ENCODE measurements around the gene BBOX1. TPM values are rescaled to one million over a fixed set of nuclear protein-coding genes. Genes with fewer than 3 reads are reported as not detected.

BBOX1 gene
- polyA plus RNA-seq, 3 donors: not detected

- Mint-ChIP-seq H3K4me1 (no peaks in the 10 kb centered on the region), H3K4me3 (no peak overlapping the region), H3K36me3 (no peaks in the 10 kb centered on the region), H3K27me3 (ENCODE audit: low read depth in 3 of 3) (no peaks in the 10 kb centered on the region), H3K27ac (no peak overlapping the region), H3K9me3 (peaks cover 0 to 6% (median 3%) of the 10 kb centered on the region in 7 donors)
- no peak overlapping the region for H3K9ac ChIP-seq (ENCODE audit: insufficient read depth, low read length, poor library complexity, severe bottlenecking)
- no peaks in the 10 kb centered on the region for H3K27me3 ChIP-seq (ENCODE audit: control insufficient read depth in 2 of 2, insufficient read depth in 2 of 2, low read length in 2 of 2)
- no peaks in the 10 kb centered on the region for H3K36me3 ChIP-seq (replicated peaks in 1 of 2; ENCODE audit: control insufficient read depth in 1 of 2, insufficient read depth in 2 of 2, low read length in 2 of 2)
- no peaks in the 10 kb centered on the region for H4K20me1 ChIP-seq (ENCODE audit: insufficient read depth, low read length)
- no peaks in the 10 kb centered on the region for H3K9me3 ChIP-seq (replicated peaks in 1 of 2; ENCODE audit: control insufficient read depth in 1 of 2, insufficient read depth in 1 of 2, low read length in 2 of 2)
- TF ChIP-seq CTCF (IDR thresholded peaks at IDR 0.05): no peak
- no peaks in the 10 kb centered on the region for H3K4me1 ChIP-seq (ENCODE audit: control insufficient read depth in 1 of 2, insufficient read depth in 2 of 2, low read length in 2 of 2)
- no peaks in the 10 kb centered on the region for H3K79me2 ChIP-seq (ENCODE audit: insufficient read depth, low read length)
- no peak overlapping the region for H3K27ac ChIP-seq (ENCODE audit: low read depth in 1 of 2, low read length in 2 of 2)
- intact Hi-C loops (cut with micrococcal nuclease): no loop called here
- DNase-seq: no peak
- no peak overlapping the region for H2AFZ ChIP-seq (ENCODE audit: insufficient read depth, low read depth, low read length, poor library complexity, severe bottlenecking)
- no peak overlapping the region for H3K4me2 ChIP-seq (replicated peaks; ENCODE audit: extremely low read depth, low read length, poor library complexity, severe bottlenecking)
- no peak overlapping the region for H3K4me3 ChIP-seq (replicated peaks in 1 of 3; ENCODE audit: low read depth in 2 of 3, low read length in 3 of 3)
- WGBS (ENCODE audit: insufficient coverage): no CpG with 5 or more reads among the region's 4 CpGs
These were observed 68.2 kb downstream of the BBOX1 start for GRCh38 chr11:27108809-27109208.

DNA sequence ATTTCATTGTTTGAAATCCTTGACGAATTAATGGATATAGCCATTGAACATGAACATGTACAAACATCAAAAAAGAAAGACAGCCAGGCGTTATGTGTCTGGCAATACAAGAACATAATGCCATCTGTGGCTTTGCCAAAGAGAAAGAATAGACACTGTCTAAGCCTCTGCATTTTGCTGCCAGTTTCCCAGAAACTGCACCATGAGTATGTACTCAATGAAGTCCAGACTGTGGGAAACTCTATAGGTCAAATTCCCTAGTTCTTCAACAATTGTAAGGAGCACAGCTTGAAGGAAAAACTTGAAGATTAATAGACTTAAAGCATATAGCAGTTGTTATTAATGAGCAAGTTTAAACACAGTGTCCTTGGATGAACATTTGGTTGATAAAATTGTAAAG, 71.3 kb downstream of the BBOX1 start:
- H3K27ac Mint-ChIP-seq: no peak overlapping the region
- Histone ChIP-seq H2AFZ (ENCODE audit: insufficient read depth, low read depth, low read length, poor library complexity, severe bottlenecking) (no peak overlapping the region), H3K4me1 (ENCODE audit: control insufficient read depth in 1 of 2, insufficient read depth in 2 of 2, low read length in 2 of 2) (no peaks in the 10 kb centered on the region), H3K79me2 (ENCODE audit: insufficient read depth, low read length) (no peaks in the 10 kb centered on the region), H3K36me3 (replicated peaks in 1 of 2; ENCODE audit: control insufficient read depth in 1 of 2, insufficient read depth in 2 of 2, low read length in 2 of 2) (no peaks in the 10 kb centered on the region), H3K27me3 (ENCODE audit: control insufficient read depth in 2 of 2, insufficient read depth in 2 of 2, low read length in 2 of 2) (no peaks in the 10 kb centered on the region), H3K9me3 (replicated peaks in 1 of 2; ENCODE audit: control insufficient read depth in 1 of 2, insufficient read depth in 1 of 2, low read length in 2 of 2) (no peaks in the 10 kb centered on the region), H3K27ac (ENCODE audit: low read depth in 1 of 2, low read length in 2 of 2) (no peak overlapping the region), H3K4me3 (replicated peaks in 1 of 3; ENCODE audit: low read depth in 2 of 3, low read length in 3 of 3) (no peak overlapping the region), H3K9ac (ENCODE audit: insufficient read depth, low read length, poor library complexity, severe bottlenecking) (no peak overlapping the region), H4K20me1 (ENCODE audit: insufficient read depth, low read length) (no peaks in the 10 kb centered on the region), H3K4me2 (replicated peaks; ENCODE audit: extremely low read depth, low read length, poor library complexity, severe bottlenecking) (no peak overlapping the region)
- H3K4me1 Mint-ChIP-seq: no peaks in the 10 kb centered on the region
- DNase-seq: no peak
- TF ChIP-seq CTCF (IDR thresholded peaks at IDR 0.05): no peak
- peaks cover 0 to 3% (median 0%) of the 10 kb centered on the region in 7 donors for H3K9me3 Mint-ChIP-seq
- no peaks in the 10 kb centered on the region for H3K27me3 Mint-ChIP-seq (ENCODE audit: low read depth in 3 of 3)
- no peak overlapping the region for H3K4me3 Mint-ChIP-seq
- H3K36me3 Mint-ChIP-seq: no peaks in the 10 kb centered on the region
- WGBS (ENCODE audit: insufficient coverage): 100% methylated on average over 1 of the region's 2 CpGs
- intact Hi-C loops (cut with micrococcal nuclease): no loop called here

Measured in CD14-positive monocyte (primary cell).